ENCODE results near the gene LRRK1.

- no peak for TF ChIP-seq CTCF (IDR thresholded peaks at IDR 0.05)
- TF ChIP-seq POLR2A (IDR thresholded peaks at IDR 0.05) = no peak
These were observed 136.3 kb downstream of the LRRK1 start for GRCh38 chr15:101055411-101055810.
